HepG2 (cell line): ENCODE measurements around the gene DPEP1. TPM values are rescaled to one million over a fixed set of nuclear protein-coding genes. Genes with fewer than 3 reads are reported as not detected.

Experiments used
- CHD2 ChIP-seq: IDR thresholded peaks from 2 replicates; pipeline ENCODE4 v1.6.1; 2011; ENCODE audit warnings: low read depth, low read length, improper control_type of control experiment
- GATAD2A ChIP-seq: IDR thresholded peaks from 2 replicates; pipeline ENCODE4 v1.6.1; 2016
- HHEX ChIP-seq: IDR thresholded peaks from 2 replicates; pipeline ENCODE4 v1.6.1; 2016; ENCODE audit warnings: control low read depth
- MATR3 ChIP-seq: sonication (generic); formaldehyde crosslinking; IDR thresholded peaks from 2 replicates; pipeline ENCODE4 v1.4.0; 2020; ENCODE audit warnings: missing genetic modification reagents
- NBN ChIP-seq: fragments of 450-650 bp; conservative IDR thresholded peaks from 2 replicates; pipeline ENCODE4 v1.6.1; 2017
- POLR2G ChIP-seq: fragments of 200-400 bp; formaldehyde crosslinking; IDR thresholded peaks from 2 replicates; pipeline ENCODE4 v1.6.1; 2018; ENCODE audit warnings: mild to moderate bottlenecking, low read depth, low read length, moderate library complexity
- SMARCE1 ChIP-seq: fragments of 450-650 bp; IDR thresholded peaks from 2 replicates; pipeline ENCODE4 v1.6.1; 2017; ENCODE audit warnings: borderline replicate concordance
- TBP ChIP-seq: sonication (generic); formaldehyde crosslinking; IDR thresholded peaks from 2 replicates; pipeline ENCODE4 v1.5.0; 2020; ENCODE audit warnings: missing genetic modification reagents
- TEAD2 ChIP-seq: sonication (generic); formaldehyde crosslinking; IDR thresholded peaks from 2 replicates; pipeline ENCODE4 v1.9.0; 2021; ENCODE audit warnings: missing genetic modification reagents
- ZFP36 ChIP-seq: fragments of 150-350 bp; IDR thresholded peaks from 2 replicates; pipeline ENCODE4 v1.6.1; 2018; ENCODE audit warnings: borderline replicate concordance, low read length, low read depth; ENCODE audit not compliant: partially characterized antibody
- ZNF33B ChIP-seq: sonication (generic); formaldehyde crosslinking; IDR thresholded peaks from 2 replicates; pipeline ENCODE4 v1.5.1; 2020; ENCODE audit warnings: mild to moderate bottlenecking, missing genetic modification reagents
- ZNF354B ChIP-seq: sonication (generic); formaldehyde crosslinking; IDR thresholded peaks from 2 replicates; pipeline ENCODE4 v1.8.0; 2022; ENCODE audit warnings: mild to moderate bottlenecking, missing genetic modification reagents
- ZNF589 ChIP-seq: sonication (generic); formaldehyde crosslinking; conservative IDR thresholded peaks from 2 replicates; pipeline ENCODE4 v1.8.0; 2022; ENCODE audit warnings: mild to moderate bottlenecking, moderate library complexity, missing genetic modification reagents
- polyA plus RNA-seq, 8 experiments: library from polyadenylated mRNA; depleted of rRNA in 3 of 8; stranded (reverse) in 7 of 8; unstranded in 1 of 8; fragments of >200 nt; fragmentation: Illumina TruSeq in 4 of 8; extraction: Trizol in 4 of 8; gene quantifications; 2 replicates each; pipeline versions ENCODE4 v1.2.1 to v1.2.3, GENCODE V29; 2011 to 2016; ENCODE audit warnings: low read depth in 4 of 8, missing spikeins in 1 of 8, mixed read lengths in 1 of 8; ENCODE audit not compliant: insufficient read depth in 1 of 8
- total RNA-seq, 5 experiments: library from RNA; depleted of rRNA; stranded (reverse); fragments of >200 nt; fragmentation: Illumina TruSeq; extraction: Trizol; gene quantifications; 2 replicates each; pipeline ENCODE4 v1.2.3, GENCODE V29; 2016; ENCODE audit warnings: low read depth in 1 of 5
- TF ChIP-seq, protein P1 (sequence below): sonication (generic); formaldehyde crosslinking; IDR thresholded peaks from 2 replicates; pipeline ENCODE4 v1.9.0; 2021; ENCODE audit warnings: missing genetic modification reagents, borderline replicate concordance
- TF ChIP-seq, protein P2 (sequence below), 2 experiments: sonication (generic) in 1 of 2; formaldehyde crosslinking in 1 of 2; IDR thresholded peaks; 2 replicates each; pipeline versions ENCODE4 v1.6.1 to v1.9.0; 2014 to 2022; ENCODE audit warnings: antibody characterized with exemption in 1 of 2, borderline replicate concordance in 1 of 2, inconsistent platforms in 1 of 2, low read depth in 1 of 2, missing genetic modification reagents in 1 of 2
- TF ChIP-seq, protein P3 (sequence below): fragments of 450-650 bp; IDR thresholded peaks from 2 replicates; pipeline ENCODE4 v1.6.1; 2016
- TF ChIP-seq, protein P4 (sequence below): sonication (generic); formaldehyde crosslinking; IDR thresholded peaks from 2 replicates; pipeline ENCODE4 v1.5.0; 2020; ENCODE audit warnings: missing genetic modification reagents

Gene DPEP1
- total and polyA plus RNA-seq, 2 of the 13 experiments (the other 11 are each of a cell fraction or from before 2014, with no cell fraction given), result 37.6 to 52.2 TPM

DNA sequence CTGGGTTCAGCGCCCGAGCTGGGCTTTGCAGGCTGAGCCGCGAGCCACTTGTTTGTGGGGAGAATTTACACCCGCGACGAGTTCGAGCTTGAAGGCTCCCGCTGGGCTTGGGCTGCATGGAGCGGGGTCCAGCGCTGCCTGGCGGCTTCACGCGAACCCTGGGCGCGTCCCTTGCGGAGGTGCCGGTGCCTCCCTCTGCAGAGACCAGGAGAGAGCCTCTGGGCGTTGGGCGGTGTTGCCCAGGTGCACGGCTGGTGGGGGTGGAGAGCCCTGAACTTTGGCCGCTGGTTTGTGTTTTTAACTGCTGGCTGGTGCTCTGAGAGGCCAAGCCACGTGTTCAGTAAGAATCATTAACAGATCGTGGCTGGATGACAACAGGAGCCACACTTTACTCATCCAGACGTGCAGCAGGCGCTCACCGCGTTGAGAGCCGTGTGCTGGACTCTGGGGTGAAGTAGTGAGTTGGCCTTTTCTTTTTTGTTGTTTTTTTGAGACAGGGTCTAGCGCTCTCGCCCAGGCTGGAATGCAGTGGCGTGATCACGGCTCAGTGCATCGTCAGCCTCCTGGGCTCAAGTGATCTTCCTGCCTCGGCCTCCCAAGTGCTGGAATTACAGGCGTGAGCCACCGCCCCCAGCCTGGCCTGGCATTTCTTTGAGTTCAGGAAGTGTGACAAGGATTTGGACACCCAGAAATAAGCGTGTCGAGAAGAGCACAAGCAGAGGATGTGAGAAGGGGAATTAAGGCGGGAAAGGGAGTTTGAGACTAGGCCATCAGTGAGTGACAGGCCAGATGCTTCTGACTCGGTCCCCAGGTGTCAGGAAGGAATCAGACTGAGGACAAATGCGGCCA, 73.9 kb downstream of the DPEP1 start (continued):
- TF ChIP-seq, protein P1, sequence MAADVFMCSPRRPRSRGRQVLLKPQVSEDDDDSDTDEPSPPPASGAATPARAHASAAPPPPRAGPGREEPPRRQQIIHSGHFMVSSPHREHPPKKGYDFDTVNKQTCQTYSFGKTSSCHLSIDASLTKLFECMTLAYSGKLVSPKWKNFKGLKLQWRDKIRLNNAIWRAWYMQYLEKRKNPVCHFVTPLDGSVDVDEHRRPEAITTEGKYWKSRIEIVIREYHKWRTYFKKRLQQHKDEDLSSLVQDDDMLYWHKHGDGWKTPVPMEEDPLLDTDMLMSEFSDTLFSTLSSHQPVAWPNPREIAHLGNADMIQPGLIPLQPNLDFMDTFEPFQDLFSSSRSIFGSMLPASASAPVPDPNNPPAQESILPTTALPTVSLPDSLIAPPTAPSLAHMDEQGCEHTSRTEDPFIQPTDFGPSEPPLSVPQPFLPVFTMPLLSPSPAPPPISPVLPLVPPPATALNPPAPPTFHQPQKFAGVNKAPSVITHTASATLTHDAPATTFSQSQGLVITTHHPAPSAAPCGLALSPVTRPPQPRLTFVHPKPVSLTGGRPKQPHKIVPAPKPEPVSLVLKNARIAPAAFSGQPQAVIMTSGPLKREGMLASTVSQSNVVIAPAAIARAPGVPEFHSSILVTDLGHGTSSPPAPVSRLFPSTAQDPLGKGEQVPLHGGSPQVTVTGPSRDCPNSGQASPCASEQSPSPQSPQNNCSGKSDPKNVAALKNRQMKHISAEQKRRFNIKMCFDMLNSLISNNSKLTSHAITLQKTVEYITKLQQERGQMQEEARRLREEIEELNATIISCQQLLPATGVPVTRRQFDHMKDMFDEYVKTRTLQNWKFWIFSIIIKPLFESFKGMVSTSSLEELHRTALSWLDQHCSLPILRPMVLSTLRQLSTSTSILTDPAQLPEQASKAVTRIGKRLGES, result peak; percentile 98
- no peak; the same call in none of the 2 replicates for TF ChIP-seq ZNF589 (CRISPR knock-in tag)
- TF ChIP-seq, protein P2, sequence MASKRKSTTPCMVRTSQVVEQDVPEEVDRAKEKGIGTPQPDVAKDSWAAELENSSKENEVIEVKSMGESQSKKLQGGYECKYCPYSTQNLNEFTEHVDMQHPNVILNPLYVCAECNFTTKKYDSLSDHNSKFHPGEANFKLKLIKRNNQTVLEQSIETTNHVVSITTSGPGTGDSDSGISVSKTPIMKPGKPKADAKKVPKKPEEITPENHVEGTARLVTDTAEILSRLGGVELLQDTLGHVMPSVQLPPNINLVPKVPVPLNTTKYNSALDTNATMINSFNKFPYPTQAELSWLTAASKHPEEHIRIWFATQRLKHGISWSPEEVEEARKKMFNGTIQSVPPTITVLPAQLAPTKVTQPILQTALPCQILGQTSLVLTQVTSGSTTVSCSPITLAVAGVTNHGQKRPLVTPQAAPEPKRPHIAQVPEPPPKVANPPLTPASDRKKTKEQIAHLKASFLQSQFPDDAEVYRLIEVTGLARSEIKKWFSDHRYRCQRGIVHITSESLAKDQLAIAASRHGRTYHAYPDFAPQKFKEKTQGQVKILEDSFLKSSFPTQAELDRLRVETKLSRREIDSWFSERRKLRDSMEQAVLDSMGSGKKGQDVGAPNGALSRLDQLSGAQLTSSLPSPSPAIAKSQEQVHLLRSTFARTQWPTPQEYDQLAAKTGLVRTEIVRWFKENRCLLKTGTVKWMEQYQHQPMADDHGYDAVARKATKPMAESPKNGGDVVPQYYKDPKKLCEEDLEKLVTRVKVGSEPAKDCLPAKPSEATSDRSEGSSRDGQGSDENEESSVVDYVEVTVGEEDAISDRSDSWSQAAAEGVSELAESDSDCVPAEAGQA (IDR thresholded peaks at IDR 0.05; ENCODE audit: low read depth), result peak; percentile 80
- TF ChIP-seq, protein P2 (CRISPR knock-in tag; IDR thresholded peaks at IDR 0.05; ENCODE audit: borderline replicate concordance), result peak; percentile 88
- peak; percentile 97 for TF ChIP-seq ZNF33B
- no peak for TF ChIP-seq NBN
- peak; percentile 26 for TF ChIP-seq HHEX (CRISPR knock-in tag)
- peak; percentile 95 for TF ChIP-seq GATAD2A
- TF ChIP-seq POLR2G, result peak; percentile 96
- TF ChIP-seq TEAD2 (CRISPR knock-in tag), result peak; percentile 97
- TF ChIP-seq ZNF354B (CRISPR knock-in tag), result peak; percentile 99
- TF ChIP-seq, protein P3, sequence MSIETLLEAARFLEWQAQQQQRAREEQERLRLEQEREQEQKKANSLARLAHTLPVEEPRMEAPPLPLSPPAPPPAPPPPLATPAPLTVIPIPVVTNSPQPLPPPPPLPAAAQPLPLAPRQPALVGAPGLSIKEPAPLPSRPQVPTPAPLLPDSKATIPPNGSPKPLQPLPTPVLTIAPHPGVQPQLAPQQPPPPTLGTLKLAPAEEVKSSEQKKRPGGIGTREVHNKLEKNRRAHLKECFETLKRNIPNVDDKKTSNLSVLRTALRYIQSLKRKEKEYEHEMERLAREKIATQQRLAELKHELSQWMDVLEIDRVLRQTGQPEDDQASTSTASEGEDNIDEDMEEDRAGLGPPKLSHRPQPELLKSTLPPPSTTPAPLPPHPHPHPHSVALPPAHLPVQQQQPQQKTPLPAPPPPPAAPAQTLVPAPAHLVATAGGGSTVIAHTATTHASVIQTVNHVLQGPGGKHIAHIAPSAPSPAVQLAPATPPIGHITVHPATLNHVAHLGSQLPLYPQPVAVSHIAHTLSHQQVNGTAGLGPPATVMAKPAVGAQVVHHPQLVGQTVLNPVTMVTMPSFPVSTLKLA, result peak; percentile 99
- TF ChIP-seq SMARCE1, result no peak
- TF ChIP-seq MATR3, result no peak
- no peak for TF ChIP-seq ZFP36
- TF ChIP-seq, protein P4, sequence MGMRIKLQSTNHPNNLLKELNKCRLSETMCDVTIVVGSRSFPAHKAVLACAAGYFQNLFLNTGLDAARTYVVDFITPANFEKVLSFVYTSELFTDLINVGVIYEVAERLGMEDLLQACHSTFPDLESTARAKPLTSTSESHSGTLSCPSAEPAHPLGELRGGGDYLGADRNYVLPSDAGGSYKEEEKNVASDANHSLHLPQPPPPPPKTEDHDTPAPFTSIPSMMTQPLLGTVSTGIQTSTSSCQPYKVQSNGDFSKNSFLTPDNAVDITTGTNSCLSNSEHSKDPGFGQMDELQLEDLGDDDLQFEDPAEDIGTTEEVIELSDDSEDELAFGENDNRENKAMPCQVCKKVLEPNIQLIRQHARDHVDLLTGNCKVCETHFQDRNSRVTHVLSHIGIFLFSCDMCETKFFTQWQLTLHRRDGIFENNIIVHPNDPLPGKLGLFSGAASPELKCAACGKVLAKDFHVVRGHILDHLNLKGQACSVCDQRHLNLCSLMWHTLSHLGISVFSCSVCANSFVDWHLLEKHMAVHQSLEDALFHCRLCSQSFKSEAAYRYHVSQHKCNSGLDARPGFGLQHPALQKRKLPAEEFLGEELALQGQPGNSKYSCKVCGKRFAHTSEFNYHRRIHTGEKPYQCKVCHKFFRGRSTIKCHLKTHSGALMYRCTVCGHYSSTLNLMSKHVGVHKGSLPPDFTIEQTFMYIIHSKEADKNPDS (CRISPR knock-in tag), result no peak
- TF ChIP-seq TBP (CRISPR knock-in tag), result peak; percentile 97
- TF ChIP-seq CHD2, result peak; percentile 70
